Left cardiac atrium (tissue), 4 donors: ENCODE data around the gene TTC16. TPM values are rescaled to one million over a fixed set of nuclear protein-coding genes. Genes with fewer than 3 reads are reported as not detected.

ENCODE experiments used
- ATAC-seq, 2 donors: fragments of 200-7000 bp; cut with Tn5 transposase; one replicate each; pipeline ENCODE4 v1.9.1; 2020; ENCODE audit warnings: mild to moderate bottlenecking in 2 of 2, moderate library complexity in 2 of 2
- DNase-seq: peaks from one replicate; pipeline ENCODE4 v3.0.0-alpha.2; 2020
- intact Hi-C, 2 donors: fragments of 100-400 bp; cut with DNase I; formaldehyde crosslinking; loops; one replicate each; pipeline versions ENCODE4 v1.14.1 to v1.15.1; 2022 to 2023
- total RNA-seq, 2 donors: library from RNA; stranded (reverse); fragmentation: NEBNext Ultra II Directional; extraction: Animal tissue kit (Norgen Biotek cat#: 25700); gene quantifications; one replicate each; pipeline ENCODE4 v1.2.1, GENCODE V29; 2021
- donor health status: DM: no; HTN: yes; CAD: no.
- donor health status: DM: no; HTN: yes; CAD: no; lungs with severe emphysema.
- donor health status: DM: yes; HTN: yes; CAD: no.
- donor health status: Dilated cardiomyopathy.

Gene TTC16
- total RNA-seq, 2 donors from 2014 or later = 0.05 to 0.09 TPM

GRCh38 chr9:127694890-127695720 is 20.8 kb upstream of the TTC16 start:
- ATAC-seq (no peak), DNase-seq (no peak)
- intact Hi-C loops = no loop called here

- no peak for ATAC-seq
Measured at GRCh38 chr9:127697575-127697974, 18.3 kb upstream of the TTC16 start.

GRCh38 chr9:127698386-127698785 is 17.5 kb upstream of the TTC16 start:
- intact Hi-C loops = no loop called here
- DNase-seq (no peak), ATAC-seq (no peak)

More at GRCh38 chr9:127697575-127697974, 18.3 kb upstream of the TTC16 start:
- intact Hi-C loops = no loop called here
- no peak for DNase-seq

GRCh38 chr9:127698985-127699670 is 16.8 kb upstream of the TTC16 start:
- peak; percentile 99 for ATAC-seq
- intact Hi-C loops = no loop called here
- DNase-seq = peak; percentile 98

- ATAC-seq (no peak), DNase-seq (no peak)
- intact Hi-C loops = no loop called here
Measured at GRCh38 chr9:127700140-127700539, 15.7 kb upstream of the TTC16 start.

- DNase-seq = no peak
Measured at GRCh38 chr9:127700594-127701255, 15.2 kb upstream of the TTC16 start.

GRCh38 chr9:127703289-127703946 is 12.5 kb upstream of the TTC16 start:
- no peak for ATAC-seq
- DNase-seq = no peak
- intact Hi-C loops = no loop called here

More at GRCh38 chr9:127700594-127701255, 15.2 kb upstream of the TTC16 start:
- intact Hi-C loops = no loop called here
- ATAC-seq = no peak

- intact Hi-C loops = no loop called here
- DNase-seq (no peak), ATAC-seq (no peak)
Measured at GRCh38 chr9:127705577-127706379, 10.1 kb upstream of the TTC16 start.

GRCh38 chr9:127706836-127707241 is 9.0 kb upstream of the TTC16 start, which contains the start of gene CFAP157:
Gene CFAP157, plus strand, starts transcription at chr9:127706988. Its CDS starts 44 bp downstream, at chr9:127707032.
- intact Hi-C loops = no loop called here
- no peak for DNase-seq
- ATAC-seq = peak in 1 of 2 donors; percentile 33

- DNase-seq = no peak
- intact Hi-C loops = no loop called here
- no peak for ATAC-seq
Measured at GRCh38 chr9:127707766-127708165, 8.1 kb upstream of the TTC16 start.

GRCh38 chr9:127708952-127709587 is 6.8 kb upstream of the TTC16 start:
- ATAC-seq = no peak
- intact Hi-C loops = no loop called here
- no peak for DNase-seq

- DNase-seq (no peak), ATAC-seq (no peak)
- intact Hi-C loops = no loop called here
Measured at GRCh38 chr9:127710204-127710783, 5.6 kb upstream of the TTC16 start.

- no peak for DNase-seq
- intact Hi-C loops = no loop called here
- ATAC-seq = no peak
Measured at GRCh38 chr9:127711226-127711701, 4.6 kb upstream of the TTC16 start.

- intact Hi-C loops = no loop called here
- no peak for ATAC-seq
- no peak for DNase-seq
Measured at GRCh38 chr9:127711831-127712274, 4.0 kb upstream of the TTC16 start.

GRCh38 chr9:127712371-127712770 is 3.5 kb upstream of the TTC16 start:
- intact Hi-C loops = no loop called here
- DNase-seq = no peak
- ATAC-seq = no peak

- intact Hi-C loops = no loop called here
- ATAC-seq (no peak), DNase-seq (no peak)
Measured at GRCh38 chr9:127712867-127713266, 3.0 kb upstream of the TTC16 start.

- ATAC-seq (no peak), DNase-seq (no peak)
- intact Hi-C loops = no loop called here
Measured at GRCh38 chr9:127714020-127714750, 1.7 kb upstream of the TTC16 start.
